ENCODE data around the gene PLCB1. TPM values are rescaled to one million over a fixed set of nuclear protein-coding genes. Genes with fewer than 3 reads are reported as not detected.

PLCB1 gene
- total and polyA plus RNA-seq, 10 of the 15 experiments (the other 5 are each of a cell fraction or from before 2014, with no cell fraction given) = 0.05 to 5.3 (median 0.17) TPM; not detected in 1

- TF ChIP-seq ZSCAN29 (IDR thresholded peaks at IDR 0.05) (no peak), SUZ12 (IDR thresholded peaks at IDR 0.05; ENCODE audit: unreplicated experiment) (no peak), MTA2 (IDR thresholded peaks at IDR 0.05; ENCODE audit: low read depth) (no peak), FOXK2 (IDR thresholded peaks at IDR 0.05) (no peak), NBN (IDR thresholded peaks at IDR 0.05) (no peak), SIX5 (IDR thresholded peaks at IDR 0.05; ENCODE audit: low read depth, low read length, severe bottlenecking) (no peak), HDAC2 (IDR thresholded peaks at IDR 0.05) (no peak), CBX5 (IDR thresholded peaks at IDR 0.05; ENCODE audit: low read depth) (no peak), RCOR1 (conservative IDR thresholded peaks at IDR 0.05; ENCODE audit: low read depth, low read length) (no peak), ZNF24 (IDR thresholded peaks at IDR 0.05) (no peak), SMAD5 (IDR thresholded peaks at IDR 0.05; ENCODE audit: low read depth) (no peak)
- TF ChIP-seq, protein P1, sequence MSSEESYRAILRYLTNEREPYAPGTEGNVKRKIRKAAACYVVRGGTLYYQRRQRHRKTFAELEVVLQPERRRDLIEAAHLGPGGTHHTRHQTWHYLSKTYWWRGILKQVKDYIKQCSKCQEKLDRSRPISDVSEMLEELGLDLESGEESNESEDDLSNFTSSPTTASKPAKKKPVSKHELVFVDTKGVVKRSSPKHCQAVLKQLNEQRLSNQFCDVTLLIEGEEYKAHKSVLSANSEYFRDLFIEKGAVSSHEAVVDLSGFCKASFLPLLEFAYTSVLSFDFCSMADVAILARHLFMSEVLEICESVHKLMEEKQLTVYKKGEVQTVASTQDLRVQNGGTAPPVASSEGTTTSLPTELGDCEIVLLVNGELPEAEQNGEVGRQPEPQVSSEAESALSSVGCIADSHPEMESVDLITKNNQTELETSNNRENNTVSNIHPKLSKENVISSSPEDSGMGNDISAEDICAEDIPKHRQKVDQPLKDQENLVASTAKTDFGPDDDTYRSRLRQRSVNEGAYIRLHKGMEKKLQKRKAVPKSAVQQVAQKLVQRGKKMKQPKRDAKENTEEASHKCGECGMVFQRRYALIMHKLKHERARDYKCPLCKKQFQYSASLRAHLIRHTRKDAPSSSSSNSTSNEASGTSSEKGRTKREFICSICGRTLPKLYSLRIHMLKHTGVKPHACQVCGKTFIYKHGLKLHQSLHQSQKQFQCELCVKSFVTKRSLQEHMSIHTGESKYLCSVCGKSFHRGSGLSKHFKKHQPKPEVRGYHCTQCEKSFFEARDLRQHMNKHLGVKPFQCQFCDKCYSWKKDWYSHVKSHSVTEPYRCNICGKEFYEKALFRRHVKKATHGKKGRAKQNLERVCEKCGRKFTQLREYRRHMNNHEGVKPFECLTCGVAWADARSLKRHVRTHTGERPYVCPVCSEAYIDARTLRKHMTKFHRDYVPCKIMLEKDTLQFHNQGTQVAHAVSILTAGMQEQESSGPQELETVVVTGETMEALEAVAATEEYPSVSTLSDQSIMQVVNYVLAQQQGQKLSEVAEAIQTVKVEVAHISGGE (CRISPR knock-in tag; IDR thresholded peaks at IDR 0.05) = no peak
- TF ChIP-seq, protein P2, sequence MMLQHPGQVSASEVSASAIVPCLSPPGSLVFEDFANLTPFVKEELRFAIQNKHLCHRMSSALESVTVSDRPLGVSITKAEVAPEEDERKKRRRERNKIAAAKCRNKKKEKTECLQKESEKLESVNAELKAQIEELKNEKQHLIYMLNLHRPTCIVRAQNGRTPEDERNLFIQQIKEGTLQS (IDR thresholded peaks at IDR 0.05; ENCODE audit: borderline replicate concordance, extremely low read depth, low read depth, low read length) = no peak
- TF ChIP-seq, protein P3, sequence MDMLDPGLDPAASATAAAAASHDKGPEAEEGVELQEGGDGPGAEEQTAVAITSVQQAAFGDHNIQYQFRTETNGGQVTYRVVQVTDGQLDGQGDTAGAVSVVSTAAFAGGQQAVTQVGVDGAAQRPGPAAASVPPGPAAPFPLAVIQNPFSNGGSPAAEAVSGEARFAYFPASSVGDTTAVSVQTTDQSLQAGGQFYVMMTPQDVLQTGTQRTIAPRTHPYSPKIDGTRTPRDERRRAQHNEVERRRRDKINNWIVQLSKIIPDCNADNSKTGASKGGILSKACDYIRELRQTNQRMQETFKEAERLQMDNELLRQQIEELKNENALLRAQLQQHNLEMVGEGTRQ (IDR thresholded peaks at IDR 0.05; ENCODE audit: borderline replicate concordance, low read depth, low read length) = no peak
Measured at GRCh38 chr20:8856668-8857067, 724.6 kb downstream of the PLCB1 start (continued).
